Measurements from ENCODE around the gene CXCR4.
"Not testable (repeated sequence)": the region's sequence is repeated elsewhere in the genome, so short reads cannot be mapped to it uniquely, and the experiment has no call there.

Gene CXCR4

DNA sequence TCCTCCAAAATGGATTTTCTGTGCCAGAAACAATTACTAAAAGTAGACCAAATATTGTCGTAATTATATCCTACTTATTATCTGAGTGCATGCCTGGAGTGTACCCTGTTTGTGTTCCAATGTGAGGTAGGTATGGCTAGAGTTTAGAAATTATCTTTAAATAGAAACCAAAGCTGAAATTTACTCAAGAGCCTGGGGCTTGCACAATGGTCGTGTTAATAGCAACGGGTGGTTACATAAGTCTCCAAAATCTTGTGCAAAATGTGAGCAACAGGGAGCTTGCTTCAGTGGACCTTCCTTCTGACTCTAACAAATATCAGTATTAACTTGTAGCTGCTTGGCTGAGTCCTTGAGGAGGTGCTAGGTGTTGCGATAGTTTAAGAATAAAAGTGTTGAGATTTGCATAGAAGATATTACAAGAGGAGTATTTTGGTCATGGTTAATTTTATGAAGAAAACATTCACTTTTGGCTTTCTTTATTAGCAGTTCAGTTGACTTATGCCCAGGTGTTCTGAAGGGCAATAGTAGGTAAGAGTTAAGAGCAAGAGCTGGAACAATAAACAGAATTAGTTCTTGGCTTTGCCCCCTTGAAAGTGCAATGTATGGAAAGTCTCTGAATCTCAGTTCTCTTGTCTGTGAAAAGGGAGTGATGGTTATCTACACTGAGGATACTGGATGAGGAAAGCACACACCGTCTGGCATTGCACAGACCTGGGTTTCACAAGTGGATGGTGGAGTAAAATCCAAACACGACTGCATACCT is 4.6 kb downstream of the CXCR4 start:
- DNase-seq = no peak

DNA sequence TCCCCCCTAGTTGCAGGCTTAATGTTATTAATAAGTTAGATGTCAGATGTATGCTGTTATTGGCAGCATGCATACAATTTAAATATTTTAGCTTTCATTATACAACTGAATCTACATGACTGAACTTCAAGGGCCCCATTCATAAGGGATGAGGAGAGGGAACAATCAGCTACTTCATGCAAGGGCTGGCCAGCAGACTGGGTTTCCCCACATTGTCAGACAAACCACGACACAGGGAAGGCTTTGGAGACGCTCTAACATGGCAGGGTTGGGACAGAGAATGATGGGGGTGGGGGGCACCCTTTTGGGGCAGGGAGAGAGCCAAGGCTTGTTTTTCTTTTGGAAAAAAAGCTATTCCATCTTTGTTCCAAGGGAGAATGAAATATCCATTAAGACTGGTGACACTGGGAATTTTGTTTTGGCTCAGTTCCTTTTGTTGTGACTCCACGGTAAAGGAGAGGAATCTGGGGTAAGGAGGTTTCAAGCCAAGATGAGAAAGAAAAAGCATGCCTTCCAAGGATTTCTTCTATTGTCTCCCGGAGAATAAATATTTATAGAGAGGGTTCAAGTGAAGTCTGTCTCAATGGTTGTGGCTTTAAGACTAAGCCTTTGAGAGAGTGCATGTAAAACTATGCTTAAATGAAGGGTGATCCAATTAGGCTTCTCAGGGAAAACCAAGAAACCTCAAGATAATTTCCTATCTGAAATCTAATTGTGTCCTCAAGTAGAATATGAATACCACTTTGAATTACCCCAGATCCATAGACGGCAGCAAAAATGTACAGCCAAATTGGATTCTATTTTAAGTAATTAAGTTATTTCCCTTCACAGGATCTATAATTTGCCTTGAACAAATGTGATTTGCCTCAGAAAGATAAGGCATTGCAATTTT is 5.4 kb downstream of the CXCR4 start:
- peak; percentile 76 to 77 for DNase-seq

DNA sequence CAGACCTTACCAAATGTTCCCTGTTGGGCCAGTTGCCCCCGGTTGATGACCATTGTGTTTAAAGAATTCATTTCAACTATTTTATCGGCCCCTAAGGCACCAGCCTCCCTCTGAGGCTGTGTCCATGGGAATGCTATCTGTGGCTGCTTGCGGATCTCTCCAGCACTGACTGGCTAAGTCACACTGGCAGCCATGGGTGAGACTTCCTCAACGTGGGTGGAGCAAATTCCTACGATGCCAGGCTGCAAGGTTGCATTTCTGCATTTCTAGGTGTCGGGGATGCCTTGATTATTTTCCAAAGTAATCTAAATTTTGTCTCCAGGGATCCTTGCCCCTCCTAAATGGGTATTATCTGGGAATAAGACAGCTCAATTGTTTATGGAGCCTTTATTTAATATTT is 6.2 kb downstream of the CXCR4 start:
- no peak for DNase-seq

DNA sequence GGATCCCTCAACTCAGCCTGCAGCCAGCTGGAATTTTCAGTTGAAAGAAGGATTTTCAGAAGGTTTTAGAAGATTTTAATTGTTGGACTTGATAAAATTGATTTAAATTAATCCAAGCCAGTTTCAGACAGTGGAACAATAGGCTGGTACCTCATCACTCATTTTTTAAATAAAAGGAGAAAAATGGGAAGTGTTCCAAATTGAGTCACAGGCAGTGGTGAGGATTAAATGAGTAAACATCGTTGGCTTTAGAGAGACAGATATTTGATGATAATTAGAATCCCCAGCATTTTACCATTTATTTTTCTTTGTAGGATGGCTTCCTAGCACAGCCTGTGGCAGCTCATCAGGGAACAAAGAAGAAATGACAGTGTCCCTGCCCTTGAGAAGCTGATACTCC is 7.4 kb downstream of the CXCR4 start:
- no peak for DNase-seq

DNA sequence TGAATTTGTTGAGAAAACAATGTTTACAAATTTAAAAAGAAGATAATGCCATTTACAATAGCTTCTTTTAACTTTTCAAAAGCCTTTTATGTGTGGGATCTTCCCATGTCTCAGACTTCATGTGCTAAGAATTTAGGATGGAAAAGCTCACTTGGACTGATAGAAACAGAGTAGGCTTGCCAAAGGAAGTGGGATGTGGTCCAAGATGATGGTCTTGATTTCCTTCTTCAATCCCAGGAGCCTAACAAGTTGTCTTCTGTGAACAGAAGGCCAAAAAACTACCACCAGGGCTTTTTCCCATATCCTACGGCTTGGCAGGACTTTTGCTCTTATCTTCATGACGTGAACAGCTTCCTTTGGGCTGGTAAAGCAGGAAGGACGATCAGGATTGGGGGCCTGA is 9.5 kb downstream of the CXCR4 start:
- DNase-seq = no peak

DNA sequence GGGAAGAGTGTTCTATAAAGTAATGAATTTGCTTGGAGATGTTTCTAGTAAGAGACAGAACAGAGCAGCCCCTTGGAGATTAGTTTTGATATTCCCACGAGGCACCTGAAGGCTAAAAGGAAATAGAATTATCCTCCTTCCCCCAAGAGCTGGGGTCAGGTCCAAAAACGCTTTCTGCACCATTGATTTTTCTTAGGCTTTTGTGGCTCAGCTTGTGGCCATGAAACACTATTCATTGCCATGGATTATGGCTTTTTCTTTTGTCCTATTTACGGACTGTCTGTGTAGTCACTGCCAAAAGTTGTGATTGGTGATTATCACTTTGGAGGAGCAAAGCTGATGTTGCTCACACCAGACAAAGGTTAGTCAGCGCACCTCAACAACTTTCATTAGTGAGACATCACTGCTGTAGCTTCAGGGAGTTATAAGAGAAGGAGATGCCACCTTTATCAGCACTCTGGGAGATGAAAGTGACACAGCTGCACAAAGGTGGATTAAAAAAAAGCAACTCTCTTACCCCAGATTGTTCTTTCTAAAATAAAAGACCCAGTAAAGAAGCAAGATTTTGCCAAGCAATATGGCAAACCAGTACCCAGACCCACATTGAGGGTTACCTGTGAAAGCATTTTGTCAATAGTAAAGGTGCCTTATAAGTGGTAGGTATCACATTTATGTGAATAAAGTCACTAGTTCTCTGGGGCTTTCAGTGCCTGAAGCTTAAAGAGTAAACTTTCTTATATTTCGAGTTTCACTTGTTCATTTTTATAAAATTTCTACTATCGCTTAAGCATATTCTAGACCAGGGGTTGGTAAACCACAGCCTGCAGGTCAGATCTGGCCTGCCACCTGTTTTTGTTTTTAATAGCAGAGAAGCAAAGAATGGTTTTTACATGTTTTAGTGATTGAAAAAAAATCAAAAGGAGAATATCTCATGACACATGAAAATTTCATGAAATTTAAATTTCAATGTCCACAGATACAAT is 10.6 kb downstream of the CXCR4 start:
- no peak for DNase-seq

DNA sequence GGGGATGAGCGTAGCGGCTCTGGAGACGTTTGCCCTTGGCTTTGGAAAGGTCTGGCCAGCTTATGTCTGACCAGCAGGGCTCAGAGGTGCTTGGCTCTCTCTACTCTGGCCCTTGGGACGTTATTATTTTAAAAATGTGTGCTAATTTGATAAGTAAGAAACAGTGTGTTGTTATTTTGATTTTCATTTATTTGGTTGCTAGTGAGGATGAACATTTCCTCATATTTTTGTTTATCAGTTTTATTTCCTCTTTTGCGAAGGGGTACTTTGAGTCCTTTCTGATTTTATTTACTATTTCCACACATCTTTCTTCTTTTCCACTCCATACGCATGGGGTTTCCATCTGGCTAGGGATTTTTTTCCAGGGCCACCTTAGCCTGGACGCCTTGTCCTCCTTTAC is 11.4 kb downstream of the CXCR4 start:
- no peak for DNase-seq

DNA sequence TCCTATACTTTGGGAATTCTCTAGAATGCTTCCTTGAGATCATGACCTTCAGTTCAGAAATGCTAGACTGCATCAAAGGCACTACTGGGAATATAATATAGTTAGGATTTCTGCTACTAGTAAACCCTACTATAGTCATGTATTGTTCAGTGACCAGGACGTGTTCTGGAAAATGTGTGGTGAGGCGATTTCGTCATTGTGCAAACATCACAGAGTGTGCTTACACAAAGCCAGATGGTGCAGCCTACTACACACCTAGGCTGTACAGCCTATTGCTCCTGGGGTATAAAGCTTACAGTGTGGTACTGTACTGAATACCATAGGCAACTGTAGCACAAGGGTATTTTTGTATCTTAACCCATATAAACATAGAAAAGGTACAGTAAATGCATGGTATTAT is 13.0 kb downstream of the CXCR4 start:
- DNase-seq = no peak

DNA sequence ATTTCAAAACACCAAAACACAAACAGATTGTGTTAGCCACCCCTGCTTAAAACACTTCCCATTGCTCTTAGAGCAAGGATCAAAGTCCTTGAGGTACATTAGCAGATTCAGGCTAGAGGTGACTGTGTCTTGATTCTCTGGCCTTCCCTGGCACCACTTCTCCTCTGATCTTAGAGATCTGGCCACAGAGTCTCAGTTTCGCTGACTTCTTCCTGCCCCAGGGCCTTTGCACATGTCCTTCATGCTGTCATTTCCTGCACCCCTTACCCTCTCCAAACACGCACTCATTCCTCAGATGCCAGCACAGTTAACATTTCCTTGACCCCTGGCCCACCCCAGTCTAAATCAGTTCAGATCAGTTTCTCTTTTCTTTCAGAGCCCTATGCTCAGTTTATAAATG is 16.9 kb downstream of the CXCR4 start:
- DNase-seq = no peak

DNA sequence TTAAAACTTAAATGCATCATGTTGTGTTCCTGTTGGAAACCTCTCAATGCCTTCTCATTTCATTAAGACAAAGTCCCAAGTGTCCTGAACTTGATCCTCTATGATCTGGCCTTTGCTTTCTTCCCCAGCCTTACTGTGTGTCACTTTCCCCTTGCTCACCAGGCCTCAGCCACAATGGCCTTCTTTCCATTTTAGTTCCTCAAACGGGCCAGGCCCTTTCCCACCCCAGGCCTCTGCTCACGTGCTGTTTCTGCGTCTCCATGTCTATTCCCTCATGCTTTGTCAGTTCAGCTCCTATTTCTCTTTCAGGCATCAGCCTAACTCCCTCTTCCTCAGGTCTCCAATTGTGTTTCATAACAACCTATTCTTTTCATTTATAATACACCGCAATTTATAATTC is 19.5 kb downstream of the CXCR4 start:
- DNase-seq = no peak

DNA sequence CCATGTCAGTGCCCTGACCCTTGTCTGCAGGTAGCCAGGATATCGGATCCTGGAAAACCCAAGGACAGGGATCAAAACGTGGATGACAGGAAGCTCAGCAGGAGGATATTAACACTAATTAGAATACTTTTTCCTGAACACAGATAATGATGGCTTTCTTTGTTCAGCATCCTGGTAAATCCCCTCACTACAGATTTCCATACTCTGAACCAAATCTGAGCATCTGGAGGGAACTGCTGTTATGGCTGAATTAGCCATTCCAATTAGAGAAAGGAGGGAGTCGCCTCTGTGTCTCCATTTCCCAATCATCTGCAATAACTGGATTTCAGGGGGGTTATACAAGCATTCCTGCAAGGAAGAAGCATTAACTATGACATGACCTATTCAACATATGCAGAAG is 24.4 kb downstream of the CXCR4 start:
- no peak for DNase-seq

DNA sequence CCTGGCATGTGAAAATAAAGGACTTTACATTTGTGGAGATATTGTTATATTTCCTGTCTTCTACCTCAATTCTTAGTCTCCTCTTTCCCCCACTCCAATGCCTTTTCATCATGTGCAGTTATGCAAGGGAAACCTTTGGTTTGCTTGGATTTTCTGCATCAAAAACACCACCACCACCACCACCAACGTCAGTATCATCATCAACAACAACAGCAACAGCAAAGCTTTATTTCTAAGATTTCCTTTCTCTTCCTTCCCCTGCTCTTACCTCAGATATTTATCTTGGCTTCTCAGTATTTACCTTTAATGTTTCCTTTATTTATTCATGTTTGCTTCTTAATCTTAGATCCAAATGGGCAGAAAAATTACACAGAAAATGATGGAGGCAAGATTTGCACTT is 26.1 kb downstream of the CXCR4 start:
- no peak for DNase-seq

DNA sequence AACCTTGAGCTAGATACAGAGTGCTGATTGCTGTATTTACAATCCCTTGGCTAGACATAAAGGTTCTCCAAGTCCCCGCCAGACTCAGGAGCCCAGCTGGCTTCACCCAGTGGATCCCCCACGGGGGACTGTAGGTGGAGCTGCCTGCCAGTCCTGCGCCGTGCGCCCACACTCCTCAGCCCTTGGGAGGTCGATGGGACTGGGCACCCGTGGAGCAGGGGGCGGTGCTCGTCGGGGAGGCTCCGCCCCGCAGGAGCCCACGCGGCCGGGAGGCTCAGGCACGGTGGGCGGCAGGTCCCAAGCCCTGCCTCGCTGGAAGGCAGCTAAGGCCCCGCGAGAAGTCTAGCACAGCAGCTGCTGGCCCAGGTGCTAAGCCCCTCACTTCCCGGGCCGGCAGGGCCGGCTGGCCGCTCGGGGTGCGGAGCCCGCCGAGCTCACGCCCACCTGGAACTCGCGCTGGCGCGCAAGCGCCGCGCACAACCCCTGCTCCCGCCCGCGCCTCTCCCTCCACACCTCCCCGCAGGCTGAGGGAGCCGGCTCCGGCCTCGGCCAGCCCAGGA is 30.0 kb downstream of the CXCR4 start:
- not testable (repeated sequence) for DNase-seq

DNA sequence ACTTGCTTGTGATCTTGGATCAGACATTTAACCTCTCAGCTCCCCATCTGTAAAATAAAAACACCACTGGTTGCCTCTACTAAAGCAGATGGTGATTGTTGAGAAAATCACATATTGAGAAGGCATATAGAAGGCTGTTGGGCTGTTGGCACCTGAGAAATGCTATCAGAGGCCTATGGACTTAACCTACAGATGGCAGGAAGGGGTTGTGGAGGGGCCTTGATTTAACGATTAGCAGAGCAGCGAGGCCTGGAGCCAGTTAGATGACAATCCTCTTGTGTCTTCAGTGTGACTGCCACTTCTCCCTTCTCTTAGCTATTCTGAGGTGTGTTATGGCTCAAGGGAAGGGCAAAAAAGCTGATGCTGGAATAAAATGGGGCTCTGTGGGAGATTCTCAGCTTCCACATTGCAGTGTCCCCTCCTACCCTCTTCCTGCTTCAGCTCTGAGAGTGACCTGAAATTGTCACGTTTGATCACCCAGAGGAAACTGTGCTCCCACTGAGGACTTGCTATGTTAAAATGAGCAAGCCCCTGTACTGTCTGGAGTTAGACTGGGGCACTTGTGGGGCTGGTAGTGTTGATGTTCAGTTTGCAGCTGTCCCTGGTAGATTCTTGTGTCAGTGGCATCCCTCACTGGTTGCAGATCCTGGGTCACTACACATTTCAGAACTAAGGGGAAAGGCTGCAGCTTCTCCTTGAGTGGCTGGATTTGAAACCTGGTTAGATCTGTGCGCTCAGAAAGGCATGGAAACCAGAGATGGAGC is 31.5 kb downstream of the CXCR4 start:
- DNase-seq = no peak

DNA sequence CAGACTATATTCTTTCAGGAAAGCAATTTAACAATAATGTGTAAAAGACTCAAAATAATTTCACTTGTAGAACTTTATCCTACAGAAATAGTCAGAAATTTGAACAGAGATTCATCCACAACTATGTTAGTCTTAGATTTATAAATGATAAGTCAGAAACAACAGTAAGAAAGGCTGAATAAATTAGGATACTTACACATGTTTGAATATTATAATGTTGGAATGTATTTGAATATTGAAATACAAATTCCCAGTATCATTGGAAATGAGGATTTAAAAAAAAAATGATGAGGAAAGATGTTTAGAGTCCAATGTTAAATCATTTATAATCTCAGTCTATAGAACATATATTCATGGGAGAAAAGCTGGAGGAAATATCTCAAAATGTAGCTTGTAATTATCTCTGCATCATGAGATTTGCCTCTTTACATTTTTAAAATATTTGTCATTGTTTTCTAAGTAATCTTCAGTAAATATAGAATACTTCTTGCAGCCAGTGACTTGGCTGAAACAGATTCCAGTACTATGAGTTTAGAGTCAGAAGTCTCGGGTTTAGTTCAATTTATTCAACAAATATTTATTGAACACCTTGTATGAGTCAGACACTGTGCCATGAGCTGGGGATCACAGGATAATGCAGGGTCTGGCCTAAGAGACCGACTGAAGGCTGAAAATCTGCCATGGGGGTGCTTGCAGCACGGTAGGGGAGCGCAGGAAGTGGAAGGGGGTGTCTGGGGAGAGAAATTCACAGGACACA is 32.3 kb downstream of the CXCR4 start:
- DNase-seq = no peak

DNA sequence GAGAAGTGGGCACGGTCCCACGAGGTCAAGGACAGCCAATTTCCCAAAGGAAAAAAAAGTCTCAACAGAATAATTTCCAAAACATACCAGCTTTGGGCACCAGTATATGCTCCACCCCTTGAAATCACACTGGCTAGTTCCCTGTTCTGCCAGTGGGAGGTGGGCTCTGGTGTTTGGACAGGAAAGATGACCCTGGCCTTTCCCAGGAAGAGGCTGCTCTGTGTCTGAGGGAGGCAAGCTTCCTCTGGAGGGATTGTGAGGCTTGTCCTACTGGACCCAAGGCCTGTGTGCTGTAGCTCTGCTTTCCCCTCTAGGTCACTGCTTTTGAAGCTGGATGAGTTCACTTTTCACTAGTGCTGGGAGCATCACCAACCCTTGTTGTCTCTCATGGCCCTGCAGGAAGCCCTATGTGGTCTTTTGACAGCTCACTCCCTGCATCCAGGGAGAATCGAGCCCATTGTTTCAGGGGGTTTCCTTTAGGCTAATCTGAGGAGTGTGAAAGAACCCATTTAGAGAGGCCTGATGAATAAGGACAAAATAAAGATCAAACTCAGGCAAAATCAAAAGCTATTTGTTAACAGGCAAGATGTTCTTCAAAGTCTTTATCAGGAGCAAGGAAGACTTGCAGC is 36.3 kb downstream of the CXCR4 start:
- no peak for DNase-seq

DNA sequence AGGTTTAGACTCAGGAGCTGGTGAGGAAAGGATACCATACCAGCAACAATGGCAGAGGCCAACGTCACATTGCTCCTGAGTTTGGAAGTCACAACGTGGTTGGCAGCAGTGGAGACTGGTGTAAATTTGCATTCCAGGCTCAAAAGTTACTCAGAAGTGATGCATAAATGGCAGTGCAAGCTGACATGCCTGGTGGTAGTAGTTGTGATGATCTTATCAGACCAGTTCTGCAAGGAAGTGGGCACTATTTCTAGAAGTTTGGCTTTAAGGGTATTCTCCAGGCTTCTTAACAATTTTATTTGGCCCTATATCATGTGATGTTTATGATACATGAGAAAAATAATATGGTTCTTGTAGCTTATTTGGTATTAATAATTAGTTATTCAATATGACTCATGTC is 37.8 kb downstream of the CXCR4 start:
- no peak for DNase-seq

DNA sequence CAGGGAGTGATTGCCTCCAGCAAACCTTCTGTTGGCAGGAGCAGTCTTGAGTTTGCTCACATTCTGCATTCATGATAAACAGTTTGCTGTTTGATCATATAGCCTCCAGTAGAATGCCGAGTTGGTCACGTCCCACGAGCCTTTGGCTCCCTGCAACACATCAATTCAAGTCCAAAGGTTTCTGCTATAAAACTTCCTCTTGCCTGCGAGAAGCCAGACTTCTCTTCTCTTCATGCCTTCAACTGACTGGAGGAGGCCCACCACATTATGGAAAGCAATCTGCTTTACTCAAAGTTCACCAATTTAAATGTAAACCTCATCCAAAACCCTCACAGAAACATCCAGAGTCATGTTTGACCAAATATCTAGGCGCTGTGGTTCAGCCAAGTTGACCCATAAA is 40.8 kb downstream of the CXCR4 start:
- DNase-seq = no peak

DNA sequence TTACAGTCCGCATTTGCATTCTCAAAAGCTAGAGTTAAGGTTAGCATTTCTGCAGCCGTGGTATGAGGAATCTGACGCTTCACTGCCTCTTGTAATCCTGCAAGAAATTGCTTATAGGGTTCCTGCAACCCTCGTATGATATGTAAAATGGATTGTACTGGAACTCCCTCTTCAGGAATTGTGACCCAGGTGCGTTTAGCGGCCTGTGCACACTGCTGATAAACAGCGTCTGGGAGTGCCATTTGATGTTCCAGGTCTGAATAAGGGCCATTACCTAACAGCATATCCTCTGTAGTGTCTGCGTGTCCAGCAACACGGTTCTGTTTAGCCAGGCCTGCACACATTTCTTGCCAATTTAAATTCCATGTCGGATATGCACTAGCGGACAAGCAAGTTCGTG is 42.5 kb downstream of the CXCR4 start:
- DNase-seq = peak; percentile 78 to 79

DNA sequence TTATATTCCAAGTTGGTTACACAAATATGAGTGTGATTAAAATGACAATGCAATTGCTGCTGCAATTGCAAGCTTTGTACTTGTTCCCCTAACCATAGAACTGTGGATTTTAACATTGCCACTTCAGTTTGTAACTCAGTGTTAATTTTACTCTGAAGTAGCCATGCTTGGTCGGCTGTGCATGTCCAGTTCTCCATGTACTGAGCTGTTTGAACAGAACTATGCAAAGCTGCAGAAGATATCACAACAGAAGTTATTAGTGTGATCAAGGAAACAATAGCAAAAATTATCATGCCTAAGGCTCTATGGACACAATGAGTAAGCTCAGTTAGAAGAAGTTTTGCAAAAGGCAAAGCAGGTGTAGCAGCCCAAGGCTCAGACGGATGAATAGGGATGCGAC is 45.3 kb downstream of the CXCR4 start:
- DNase-seq = peak in 1 of 2 experiments; percentile 24

DNA sequence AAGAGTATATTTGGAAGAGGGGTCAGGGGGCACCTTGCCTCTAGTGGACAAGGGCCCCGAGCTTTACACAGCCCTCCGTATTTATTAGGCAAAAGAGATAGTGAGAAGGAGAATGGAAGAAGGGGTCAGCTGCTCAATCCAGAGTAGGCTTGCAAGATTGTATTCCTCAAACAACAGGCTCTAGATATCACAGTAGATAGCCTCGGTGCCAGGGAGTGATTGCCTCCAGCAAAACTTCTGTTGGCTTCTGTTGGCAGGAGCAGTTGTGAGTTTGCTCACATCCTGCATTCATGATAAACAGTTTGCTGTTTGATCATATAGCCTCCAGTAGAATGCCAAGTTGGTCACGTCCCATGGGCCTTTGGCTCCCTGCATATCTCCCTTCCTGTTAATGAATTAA is 46.1 kb downstream of the CXCR4 start:
- DNase-seq = not testable (repeated sequence)
